Transverse colon (tissue), 4 donors: ENCODE measurements around the gene SEMA3G.

ENCODE experiments used
- CTCF ChIP-seq, 5 experiments: fragments of 200-600 bp in 3 of 5; fragments of 450-650 bp in 2 of 5; sonication (generic) in 3 of 5; IDR thresholded peaks; 1 replicate in 2 of 5; 2 replicates in 3 of 5; pipeline ENCODE4 v1.5.1; 2016 to 2017; ENCODE audit warnings: antibody characterized with exemption in 5 of 5, inconsistent platforms in 3 of 5, mild to moderate bottlenecking in 2 of 5, moderate library complexity in 1 of 5
- POLR2A ChIP-seq: fragments of 450-650 bp; IDR thresholded peaks from one replicate; pipeline ENCODE4 v1.6.1; 2016; ENCODE audit warnings: antibody characterized with exemption, mild to moderate bottlenecking, moderate library complexity
- POLR2AphosphoS5 ChIP-seq, 3 donors: sonication (generic); formaldehyde crosslinking; IDR thresholded peaks; one replicate each; pipeline ENCODE4 v1.6.1; 2016; ENCODE audit warnings: antibody characterized with exemption in 3 of 3

- no peak for TF ChIP-seq CTCF (IDR thresholded peaks at IDR 0.05)
- no peak for TF ChIP-seq POLR2A
- TF ChIP-seq POLR2AphosphoS5 (IDR thresholded peaks at IDR 0.05), result no peak
Observed at GRCh38 chr3:52452570-52453221, 7.8 kb upstream of the SEMA3G start.
